RPMI8226 (cell line): ENCODE data around the gene POLR2I.
"Not testable (repeated sequence)": the region's sequence is repeated elsewhere in the genome, so short reads cannot be mapped to it uniquely, and the experiment has no call there.

Experiments used
- DNase-seq: peaks from one replicate; pipeline ENCODE4 v3.0.0-alpha.2; 2015

The POLR2I gene

DNA sequence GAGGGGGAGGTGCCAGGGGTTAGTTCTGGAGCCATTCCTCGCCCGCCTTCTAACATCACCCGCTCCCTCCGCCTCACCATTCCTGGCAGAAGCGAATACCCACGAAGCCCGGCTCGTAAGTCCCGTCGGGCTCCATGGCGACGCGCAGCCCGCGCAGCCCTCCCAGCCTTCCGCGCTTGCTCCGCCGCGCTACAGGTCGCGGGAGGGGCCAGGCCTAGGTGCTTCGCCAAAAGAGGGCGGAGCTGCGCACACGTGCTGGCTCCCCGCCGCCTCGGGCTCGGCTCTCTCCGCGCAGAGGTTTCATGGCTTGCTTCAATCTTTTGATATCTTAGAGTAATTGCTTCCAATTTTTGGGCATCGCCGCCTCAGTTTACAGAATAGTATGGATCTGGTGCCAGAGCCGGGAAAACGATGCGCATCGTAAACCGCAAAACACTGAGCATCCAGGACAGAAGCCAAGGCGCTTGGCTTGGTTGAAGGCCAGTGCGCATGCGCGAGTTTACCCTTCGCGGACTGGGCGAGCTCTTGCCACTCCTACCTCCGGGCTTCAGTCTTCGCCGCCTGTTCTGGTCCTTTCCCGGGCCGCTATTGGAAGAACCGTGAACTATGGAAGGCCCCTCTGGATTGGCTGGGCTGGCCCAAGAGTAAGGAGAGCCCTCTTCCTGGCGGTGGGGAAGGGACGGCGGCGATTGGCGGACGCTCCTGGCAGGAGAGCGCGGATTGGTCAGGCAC, at the start of gene POLR2I:
POLR2I (minus strand) TSS at position 155 of the 732 bp plus-strand sequence; CDS start at position 136, 19 bp downstream.
- peak; percentile 96 for DNase-seq

DNA sequence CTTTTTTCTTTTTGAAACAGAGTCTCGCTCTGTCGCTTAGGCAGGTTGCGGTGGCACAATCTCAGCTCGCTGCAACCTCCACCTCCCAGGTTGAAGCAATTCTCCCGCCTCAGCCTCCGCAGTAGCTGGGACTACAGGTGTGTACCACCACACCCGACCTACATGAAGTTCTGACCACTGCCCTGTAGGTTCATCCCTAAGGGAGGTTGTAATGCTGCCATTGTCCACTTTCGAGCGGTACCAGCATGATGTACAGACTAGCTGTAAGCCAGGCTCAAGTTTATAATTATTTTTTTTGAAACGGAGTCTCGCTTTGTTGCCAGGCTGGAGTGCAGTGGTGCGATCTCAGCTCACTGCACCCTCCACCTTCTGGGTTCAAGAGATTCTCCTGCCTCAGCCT, 49.1 kb upstream of the POLR2I start:
- no peak for DNase-seq

DNA sequence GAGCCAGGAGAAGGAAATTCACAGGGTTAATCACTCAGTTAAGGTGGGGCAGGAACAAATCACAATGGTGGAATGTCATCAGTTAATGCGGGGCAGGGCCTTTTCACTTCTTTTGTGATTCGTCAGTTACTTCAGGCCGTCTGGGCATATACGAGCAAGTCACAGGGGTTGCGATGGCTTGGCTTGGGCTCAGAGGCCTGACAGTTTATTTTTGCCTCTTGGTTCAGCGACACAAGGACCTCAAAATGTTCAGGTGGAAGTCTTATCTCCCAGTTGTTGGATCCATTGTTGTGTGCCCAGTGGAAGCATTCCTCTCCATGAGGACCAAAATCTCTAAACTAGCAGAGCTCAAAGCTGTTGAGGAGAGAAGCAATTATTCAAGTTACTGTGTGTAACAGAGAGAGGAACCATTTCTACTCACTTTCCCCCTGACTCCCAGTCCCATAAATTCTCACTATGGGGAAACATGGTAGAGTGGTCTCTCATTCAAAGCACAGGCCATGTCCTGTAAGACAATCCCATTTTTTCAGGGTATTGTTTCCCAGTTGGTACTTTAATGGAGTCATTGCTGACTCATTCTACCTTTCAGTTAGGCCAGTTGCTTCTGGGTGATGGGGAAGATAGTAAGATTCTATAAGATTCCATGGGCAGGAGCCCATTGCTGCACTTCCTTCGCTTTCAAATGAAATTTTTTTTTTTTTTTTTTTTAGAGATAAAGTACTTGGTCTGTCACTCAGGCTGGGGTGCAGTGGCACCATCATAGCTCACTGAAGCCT, 46.3 kb upstream of the POLR2I start:
- DNase-seq = no peak

DNA sequence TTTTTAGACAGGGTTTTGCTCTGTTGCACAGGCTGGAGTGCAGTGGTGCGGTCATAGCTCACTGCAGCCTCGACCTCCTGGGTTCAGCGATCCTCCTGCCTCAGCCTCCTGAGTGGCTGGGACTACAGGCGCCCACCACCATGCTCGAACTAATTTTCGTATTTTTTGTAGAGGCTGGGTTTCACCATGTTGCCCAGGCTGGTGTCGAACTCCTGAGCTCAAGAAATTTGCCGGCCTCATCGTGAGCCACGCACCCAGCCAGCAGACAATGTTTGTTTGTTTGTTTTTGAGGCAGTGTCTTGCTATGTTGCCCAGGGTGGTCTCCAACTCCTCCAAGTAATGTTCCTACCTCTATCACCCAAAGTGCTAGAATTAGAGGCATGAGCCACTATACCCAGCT, 38.5 kb upstream of the POLR2I start:
- no peak for DNase-seq

DNA sequence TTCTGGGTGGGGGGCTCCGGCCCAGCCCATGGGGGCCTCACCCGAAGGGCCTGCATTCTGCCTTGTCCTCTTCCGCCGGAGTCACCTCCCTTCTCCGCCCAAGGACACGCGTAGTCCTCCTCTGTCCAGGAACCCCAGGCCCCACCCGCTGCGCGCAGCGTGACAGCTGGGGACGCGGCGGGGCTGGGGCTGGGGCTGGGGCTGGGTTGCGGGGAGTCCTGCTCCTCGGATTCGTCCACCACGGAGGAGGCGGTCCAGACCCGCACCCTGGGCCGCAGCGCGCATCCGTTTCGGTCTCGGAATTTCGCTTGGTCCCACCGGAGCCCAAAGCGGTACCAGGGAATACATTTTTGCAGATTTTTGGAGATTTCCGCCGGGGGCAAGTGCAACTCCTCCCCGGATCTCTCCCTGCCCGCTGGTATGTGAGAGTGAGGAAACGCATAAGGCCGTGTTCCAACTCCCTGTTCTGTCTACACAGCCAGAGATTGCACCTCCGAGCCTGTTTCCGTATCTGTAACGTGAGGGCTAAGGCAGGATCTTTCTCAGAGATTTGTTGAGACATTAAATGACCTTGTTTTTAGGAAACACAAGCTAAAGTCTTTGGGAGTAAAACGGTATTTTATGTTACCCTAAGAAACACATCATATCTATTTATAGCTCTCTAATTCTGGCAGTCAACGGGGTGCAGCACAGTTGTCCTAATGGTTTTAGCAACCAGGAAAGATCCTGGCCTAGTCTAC, 37.8 kb upstream of the POLR2I start, which contains the start of gene COX7A1:
COX7A1 (minus strand) TSS at position 96 of the 740 bp plus-strand sequence; CDS start at position 56, 40 bp downstream.
- DNase-seq = no peak

DNA sequence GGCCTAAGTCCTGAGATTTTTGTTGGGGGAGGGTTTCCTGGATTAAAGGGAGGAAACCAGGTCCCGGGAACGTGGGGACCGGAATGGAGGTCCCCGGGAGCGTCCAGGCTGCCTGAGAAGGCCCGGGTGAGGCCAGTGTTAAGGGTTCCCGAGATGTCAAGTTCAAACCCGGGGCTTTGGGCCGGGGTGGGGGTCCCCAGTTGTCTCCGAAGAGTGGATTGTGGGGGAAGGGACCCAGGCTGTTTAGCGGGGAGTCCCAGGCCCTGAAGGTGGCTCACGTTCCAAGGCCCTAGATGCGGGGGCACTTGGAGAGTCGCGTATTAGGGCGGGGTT, 37.3 kb upstream of the POLR2I start:
- DNase-seq = no peak

DNA sequence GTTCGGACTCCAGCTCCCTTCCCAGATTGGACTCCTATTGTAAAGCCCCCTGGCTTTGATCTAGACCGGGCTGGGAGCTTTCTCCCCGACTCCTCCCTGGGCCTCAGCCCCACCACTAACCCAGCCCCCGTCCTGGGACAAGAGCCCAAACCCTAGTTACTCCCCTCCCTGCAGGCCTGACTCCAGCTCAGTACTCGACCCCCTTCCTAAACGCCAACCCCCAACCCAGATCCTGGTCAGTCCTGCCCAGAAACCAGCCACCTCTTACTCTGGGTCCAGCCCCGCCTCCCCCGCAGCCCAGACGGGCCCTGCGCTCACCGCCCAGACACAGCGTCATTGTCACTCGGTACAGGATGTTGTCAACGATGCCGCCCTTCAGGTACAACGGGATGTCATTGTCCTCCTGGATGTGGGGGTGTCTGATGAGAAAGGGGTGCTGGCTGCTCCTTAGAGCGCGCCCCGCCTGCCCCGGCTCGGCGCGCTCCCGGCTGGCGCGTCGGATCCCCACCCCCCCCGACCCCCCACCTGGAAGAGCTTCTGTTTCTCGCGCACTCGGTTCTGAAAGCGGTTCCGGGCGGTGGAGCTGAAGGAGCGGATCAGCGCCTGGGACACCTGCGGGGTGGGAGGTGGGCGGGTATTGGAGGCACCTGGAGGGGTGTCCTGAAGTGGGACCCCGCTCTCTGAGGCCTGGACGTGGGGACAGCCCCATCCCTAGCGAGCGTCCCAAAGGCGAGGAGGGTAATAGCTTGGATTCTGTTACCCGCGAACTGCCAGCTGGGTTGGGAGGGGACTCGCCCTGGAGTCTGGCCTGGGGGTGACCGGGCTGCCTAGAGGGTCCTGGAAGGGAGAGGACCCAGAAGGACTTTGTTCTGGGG, 36.7 kb upstream of the POLR2I start:
- no peak for DNase-seq

DNA sequence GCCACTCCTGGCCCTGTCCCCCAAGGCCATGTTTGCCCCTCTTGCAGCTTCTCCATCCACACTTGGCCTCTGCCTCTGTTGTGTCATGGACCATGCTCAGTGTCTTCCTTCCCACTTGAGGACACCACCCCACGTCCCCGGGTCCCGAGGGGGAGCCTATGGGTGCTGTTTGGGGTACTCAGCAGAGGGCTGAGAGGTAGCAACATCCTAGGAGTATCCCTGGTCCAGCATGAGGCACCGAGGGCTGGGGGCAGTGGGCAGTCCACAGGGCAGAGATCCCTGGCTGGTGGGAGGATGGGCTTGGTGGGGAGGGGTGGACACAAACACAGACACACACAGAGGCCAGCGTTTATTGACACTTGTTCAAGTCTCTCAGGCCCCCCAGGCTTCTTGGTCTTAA, 35.9 kb upstream of the POLR2I start:
- DNase-seq = no peak

DNA sequence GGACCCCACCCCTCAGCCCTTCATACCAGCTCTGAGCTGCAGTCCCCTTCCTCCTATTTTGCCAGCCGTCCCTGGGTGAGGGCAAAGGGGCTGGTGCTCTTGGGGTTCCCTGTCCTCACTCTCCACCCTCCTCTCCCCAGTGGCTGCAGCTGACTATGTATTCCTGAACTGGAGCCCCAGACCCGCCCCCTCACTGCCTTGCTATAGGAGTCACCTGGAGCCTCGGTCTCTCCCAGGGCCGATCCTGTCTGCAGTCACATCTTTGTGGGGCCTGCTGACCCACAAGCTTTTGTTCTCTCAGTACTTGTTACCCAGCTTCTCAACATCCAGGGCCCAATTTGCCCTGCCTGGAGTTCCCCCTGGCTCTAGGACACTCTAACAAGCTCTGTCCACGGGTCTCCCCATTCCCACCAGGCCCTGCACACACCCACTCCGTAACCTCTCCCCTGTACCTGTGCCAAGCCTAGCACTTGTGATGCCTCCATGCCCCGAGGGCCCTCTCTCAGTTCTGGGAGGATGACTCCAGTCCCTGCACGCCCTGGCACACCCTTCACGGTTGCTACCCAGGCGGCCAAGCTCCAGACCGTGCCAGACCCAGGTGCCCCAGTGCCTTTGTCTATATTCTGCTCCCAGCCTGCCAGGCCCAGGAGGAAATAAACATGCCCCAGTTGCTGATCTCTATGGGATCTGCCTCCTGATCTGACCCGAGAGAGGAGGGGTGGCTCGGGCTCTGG, 35.2 kb upstream of the POLR2I start:
- DNase-seq = no peak

DNA sequence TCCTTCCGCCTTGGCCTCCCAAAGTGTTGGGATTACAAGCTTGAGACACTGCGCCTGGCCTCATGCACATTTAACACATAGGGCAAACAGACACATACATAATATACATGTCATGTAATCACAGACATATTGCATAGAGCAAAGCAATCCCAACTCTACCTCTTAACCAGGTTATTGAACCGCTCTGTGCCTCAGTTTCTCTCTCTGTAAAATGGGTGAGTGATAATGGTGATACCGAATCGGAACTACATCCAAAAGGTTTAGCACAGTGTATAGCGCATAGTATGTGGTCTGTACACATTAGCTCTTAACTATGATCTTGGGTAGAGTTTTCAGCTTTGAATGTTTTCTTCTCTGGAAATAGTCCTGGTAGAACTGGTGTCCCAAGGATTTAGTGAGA, 29.9 kb upstream of the POLR2I start:
- DNase-seq = no peak

DNA sequence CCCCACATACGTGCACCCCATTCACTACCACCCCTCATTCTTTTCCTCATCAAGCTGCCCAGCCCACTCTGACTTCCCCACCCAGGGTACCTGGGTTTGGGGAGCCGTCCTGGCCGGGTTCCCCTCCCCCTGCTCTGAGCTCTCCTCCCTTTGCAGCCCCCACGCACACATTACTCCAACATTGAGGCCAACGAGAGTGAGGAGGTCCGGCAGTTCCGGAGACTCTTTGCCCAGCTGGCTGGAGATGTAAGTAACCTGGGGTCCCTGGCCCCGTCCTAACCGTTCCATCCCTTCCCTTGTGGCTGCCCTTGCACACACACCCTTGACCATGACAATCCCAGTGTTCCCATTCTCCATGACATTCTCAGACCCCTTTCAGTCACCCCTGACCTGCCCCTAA, 27.8 kb upstream of the POLR2I start:
- no peak for DNase-seq

DNA sequence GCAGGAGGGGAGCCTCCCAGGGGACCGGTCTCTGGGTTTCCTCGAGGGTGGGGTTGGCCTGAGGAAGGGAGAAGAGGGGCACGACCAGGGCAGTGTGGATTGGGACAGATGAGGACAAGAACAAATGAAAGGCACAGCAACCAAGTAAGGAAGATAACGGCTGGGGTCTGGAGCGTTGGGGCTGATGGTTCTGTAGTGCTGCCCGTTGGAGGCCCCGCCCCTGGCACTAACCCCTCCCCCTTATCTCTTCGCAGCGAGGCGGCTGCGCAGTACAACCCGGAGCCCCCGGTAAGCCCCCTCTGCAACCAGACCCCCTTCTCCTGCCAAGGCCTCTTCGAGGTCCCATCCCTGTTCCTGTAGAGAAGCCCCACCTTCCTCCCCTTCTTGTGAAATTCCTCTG, 27.4 kb upstream of the POLR2I start:
- no peak for DNase-seq

DNA sequence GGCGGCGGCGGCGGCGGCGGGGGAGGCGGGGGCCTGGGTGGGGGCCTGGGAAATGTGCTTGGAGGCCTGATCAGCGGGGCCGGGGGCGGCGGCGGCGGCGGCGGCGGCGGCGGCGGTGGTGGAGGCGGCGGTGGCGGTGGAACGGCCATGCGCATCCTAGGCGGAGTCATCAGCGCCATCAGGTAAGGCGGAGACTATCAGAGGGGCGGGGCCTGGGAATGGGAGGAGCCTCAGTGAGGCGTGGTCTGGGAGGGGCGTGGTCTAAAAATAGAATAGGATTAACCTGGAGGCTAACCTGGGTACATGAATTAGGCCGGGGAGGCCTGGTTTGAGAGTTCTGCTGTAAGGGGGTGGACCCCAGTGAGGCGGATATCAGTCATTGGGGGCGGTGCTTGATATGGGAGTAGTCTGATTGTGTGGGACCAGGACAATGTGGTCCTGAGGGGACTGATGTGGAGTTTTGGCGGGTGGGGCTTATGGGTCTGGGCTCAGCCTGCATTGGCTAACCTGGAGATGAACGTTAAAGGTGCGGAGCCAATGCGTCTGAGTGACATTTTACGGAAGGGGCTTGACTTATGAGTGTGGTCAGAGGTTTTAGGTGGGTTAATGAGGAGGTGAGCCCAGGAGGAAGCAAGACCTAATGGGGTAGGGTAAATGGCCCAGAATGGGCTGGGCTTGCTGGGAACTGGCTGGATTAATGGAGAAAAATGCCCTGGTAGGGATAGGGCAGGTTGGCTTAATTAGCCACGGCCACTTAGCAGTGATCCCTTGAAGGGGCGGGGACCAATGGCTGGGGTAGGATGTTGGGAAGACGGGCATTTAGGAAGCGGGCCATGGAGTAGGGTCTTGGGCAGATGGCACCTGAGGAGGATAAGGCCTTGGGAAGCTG, 26.6 kb upstream of the POLR2I start:
- peak; percentile 76 for DNase-seq

DNA sequence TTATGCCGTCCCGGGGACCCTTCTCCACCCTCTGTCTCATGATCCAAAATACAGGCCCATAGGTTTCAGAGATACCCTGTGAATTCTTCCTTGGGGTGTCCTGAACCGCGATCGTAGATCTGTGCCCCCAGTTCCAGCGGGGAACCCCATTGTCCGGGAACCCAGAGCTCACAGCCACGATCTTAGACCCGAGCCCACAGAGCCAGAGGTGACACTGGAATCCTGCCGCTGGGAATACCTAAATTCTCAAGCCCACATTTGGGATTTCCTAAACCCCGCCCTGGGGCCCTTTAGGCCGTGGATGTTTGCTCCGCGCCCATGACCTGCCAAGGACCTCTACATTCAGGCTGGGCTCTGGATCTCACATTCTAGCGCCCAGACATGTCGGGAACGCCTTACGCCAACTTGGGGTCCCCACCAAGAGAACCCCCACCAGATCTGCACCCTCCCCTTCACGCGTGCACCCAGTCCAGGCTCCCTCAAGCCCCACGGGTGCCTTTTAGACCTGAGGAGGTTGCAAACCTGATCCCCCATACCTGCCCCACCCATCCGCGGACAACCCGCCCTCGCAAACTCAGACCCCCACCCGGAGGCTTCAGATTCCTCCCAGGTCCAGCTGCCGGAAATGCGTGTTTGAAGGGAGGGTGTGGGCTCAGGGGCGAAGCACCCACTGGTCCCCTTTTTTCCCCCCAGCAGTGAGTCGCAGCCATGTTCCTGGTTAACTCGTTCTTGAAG, 25.8 kb upstream of the POLR2I start:
- DNase-seq = peak; percentile 40

DNA sequence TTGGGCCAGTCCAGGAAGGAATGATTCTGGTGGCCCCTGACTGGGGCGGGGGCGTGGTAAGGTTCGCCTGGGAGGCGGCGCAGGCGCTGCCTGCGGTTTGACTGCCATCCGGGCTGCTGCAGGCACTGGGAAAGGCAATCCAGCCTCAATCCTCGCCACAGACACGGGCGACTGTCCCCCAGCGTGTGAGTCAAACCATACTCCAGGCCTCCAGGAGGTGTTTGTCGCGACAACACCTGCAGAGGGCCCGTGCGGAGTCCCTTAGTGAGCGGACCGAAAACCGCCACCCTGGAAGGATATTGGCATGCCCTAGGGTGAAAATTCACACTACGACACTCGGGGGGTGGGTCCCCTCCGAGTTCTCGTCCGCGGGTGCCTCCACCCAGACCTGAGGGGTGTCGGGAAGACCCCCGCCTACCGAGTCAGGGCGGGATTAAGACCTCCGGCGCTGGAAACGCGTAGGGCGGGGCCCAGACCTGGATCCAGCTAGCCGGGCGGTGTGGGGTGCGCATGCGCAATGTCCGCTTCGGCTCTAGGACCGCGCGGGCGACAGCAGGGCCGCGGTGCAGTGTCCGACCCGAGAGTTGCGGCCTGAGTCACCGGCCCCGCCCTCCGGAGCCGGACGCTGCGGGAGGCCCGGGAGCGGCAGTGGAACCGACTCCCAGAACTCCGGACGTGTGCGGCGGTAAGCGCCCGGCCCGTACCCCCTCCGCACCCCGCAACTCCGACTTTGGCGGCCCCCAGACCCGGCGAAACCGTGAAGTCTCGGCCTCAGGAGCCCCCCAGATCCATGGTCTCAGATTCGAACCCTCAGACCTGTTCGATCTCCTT, 25.0 kb upstream of the POLR2I start, which contains the start of gene CAPNS1:
CAPNS1 (plus strand) TSS at position 594 of the 831 bp plus-strand sequence. CDS start 946 bp downstream, outside the sequence.
- DNase-seq = peak; percentile 92

DNA sequence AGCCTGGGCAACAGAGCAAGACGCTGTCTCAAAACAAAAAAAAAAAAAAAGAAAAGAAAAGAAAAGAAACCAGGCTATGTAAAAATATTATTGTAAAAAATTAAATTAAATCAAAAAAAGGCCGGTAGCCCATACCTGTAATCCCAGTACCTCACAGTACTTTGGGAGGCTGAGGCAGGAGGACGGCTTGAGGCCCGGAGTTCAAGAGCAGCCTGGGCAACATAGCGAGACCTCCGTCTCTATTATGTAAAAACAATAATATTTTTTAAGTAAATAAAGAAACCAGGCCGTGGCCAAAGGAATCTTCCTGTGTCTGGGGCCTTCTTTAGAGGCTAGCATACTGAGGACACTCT, 24.4 kb upstream of the POLR2I start:
- no peak for DNase-seq

DNA sequence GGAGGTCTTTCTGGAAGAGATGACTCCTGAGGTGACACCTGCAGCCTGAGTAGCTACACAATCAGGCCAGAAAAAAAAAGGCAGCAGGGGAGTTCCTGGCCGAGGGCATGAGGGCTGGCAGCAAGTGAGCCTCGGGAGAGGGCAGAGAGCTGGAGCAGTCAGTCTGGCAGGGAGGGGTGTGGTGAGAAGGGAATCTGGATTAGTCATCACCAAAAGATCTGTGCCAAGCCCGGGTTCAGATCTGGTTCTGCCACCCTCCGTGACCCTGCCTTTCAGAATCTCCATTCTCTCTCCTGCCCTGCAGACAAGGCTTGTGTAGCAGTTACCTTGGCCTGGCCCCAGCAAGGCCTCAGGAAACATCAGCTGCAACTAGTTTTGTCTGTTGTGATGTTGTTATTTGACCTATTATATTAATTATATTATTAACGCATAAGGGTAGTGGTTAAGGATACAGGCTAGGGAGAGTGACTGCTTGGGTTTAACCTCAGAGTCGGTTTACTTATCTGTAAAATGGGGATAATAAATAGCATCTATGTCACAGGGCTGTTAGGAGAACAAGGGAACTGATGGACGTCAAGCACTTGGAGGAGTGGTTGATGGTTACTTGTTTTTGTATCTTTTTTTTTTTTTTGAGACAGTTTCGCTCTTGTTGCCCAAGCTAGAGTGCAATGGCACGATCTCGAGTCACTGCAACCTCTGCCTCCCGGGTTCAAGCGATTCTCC, 22.4 kb upstream of the POLR2I start:
- DNase-seq = peak; percentile 68

DNA sequence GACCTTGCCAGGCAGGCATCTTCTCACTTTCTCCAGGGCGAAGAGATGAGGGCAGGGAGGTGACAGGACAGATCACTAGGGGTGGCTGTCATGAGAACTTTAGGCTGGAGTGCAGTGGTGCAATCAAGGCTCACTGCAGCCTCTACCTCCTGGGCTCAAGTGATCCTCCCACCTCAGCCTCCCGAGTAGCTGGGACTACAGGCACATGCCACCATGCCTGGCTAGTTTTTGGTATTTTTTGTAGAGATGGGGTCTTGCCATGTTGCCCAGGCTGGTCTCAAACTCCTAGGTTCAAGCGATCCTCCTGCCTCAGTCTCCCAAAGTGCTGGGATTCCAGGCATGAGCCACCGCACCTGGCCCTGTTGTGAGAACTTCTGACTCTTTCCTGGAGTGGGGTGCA, 20.2 kb upstream of the POLR2I start:
- DNase-seq = not testable (repeated sequence)
